ENCODE measurements around the gene AP1G1.
"Not testable (repeated sequence)": the region's sequence is repeated elsewhere in the genome, so short reads cannot be mapped to it uniquely, and the experiment has no call there.

Gene AP1G1

GRCh38 chr16:71700831-71701230 lies 107.8 kb downstream of the AP1G1 start:
- no peak for DNase-seq
- CTCF ChIA-PET: interaction anchor here (0.7 kb wide), 1 partner anchor 295 kb away, joined by 3 read pairs; no protein-coding TSS in a partner anchor
- H3K4me3 ChIP-seq (ENCODE audit: control insufficient read depth in 1 of 7, extremely low read depth in 1 of 7, insufficient read depth in 4 of 7, low read depth in 2 of 7, low read length in 6 of 7): no peak overlapping the region
- H3K9me3 ChIP-seq (ENCODE audit: control extremely low read depth in 1 of 5, control insufficient read depth in 4 of 5, insufficient read depth in 2 of 5, low read depth in 1 of 5, low read length in 4 of 5): no peaks in the 10 kb centered on the region
- H3K4me1 ChIP-seq (ENCODE audit: control extremely low read depth in 1 of 4, control insufficient read depth in 4 of 4, insufficient read depth in 4 of 4, low read length in 3 of 4): no peaks in the 10 kb centered on the region
- WGBS (ENCODE audit: insufficient coverage): 92% methylated on average over 4 of the region's 4 CpGs
- no peaks in the 10 kb centered on the region for H3K27me3 ChIP-seq (replicated peaks in 2 of 5; ENCODE audit: control insufficient read depth in 4 of 5, insufficient read depth in 5 of 5, low read length in 4 of 5)
- POLR2A ChIA-PET: no interaction called here
- H3K27ac ChIP-seq (ENCODE audit: insufficient read depth in 1 of 2, low read depth in 1 of 2, low read length in 2 of 2, poor library complexity in 1 of 2, severe bottlenecking in 2 of 2): no peak overlapping the region
- peaks cover 0 to 7% (median 0%) of the 10 kb centered on the region in 4 experiments for H3K36me3 ChIP-seq (ENCODE audit: control insufficient read depth in 4 of 4, insufficient read depth in 4 of 4, low read length in 3 of 4)

- ChIA-PET CTCF (no interaction called here), POLR2A (no interaction called here)
- no peak overlapping the region for H3K4me3 ChIP-seq (ENCODE audit: control insufficient read depth in 1 of 7, extremely low read depth in 1 of 7, insufficient read depth in 4 of 7, low read depth in 2 of 7, low read length in 6 of 7)
- H3K4me1 ChIP-seq (ENCODE audit: control extremely low read depth in 1 of 4, control insufficient read depth in 4 of 4, insufficient read depth in 4 of 4, low read length in 3 of 4): no peaks in the 10 kb centered on the region
- no peak overlapping the region for H3K27ac ChIP-seq (ENCODE audit: insufficient read depth in 1 of 2, low read depth in 1 of 2, low read length in 2 of 2, poor library complexity in 1 of 2, severe bottlenecking in 2 of 2)
- peaks cover 0 to 7% (median 0%) of the 10 kb centered on the region in 4 experiments for H3K36me3 ChIP-seq (ENCODE audit: control insufficient read depth in 4 of 4, insufficient read depth in 4 of 4, low read length in 3 of 4)
- 100% methylated on average over 3 of the region's 3 CpGs for WGBS (ENCODE audit: insufficient coverage)
- no peaks in the 10 kb centered on the region for H3K27me3 ChIP-seq (replicated peaks in 2 of 5; ENCODE audit: control insufficient read depth in 4 of 5, insufficient read depth in 5 of 5, low read length in 4 of 5)
- DNase-seq: no peak
- no peaks in the 10 kb centered on the region for H3K9me3 ChIP-seq (ENCODE audit: control extremely low read depth in 1 of 5, control insufficient read depth in 4 of 5, insufficient read depth in 2 of 5, low read depth in 1 of 5, low read length in 4 of 5)
These were observed 110.1 kb downstream of the AP1G1 start for GRCh38 chr16:71698491-71698890.

GRCh38 chr16:71693164-71693563 lies 115.5 kb downstream of the AP1G1 start:
- Histone ChIP-seq H3K4me3 (ENCODE audit: control insufficient read depth in 1 of 7, extremely low read depth in 1 of 7, insufficient read depth in 4 of 7, low read depth in 2 of 7, low read length in 6 of 7) (no peak overlapping the region), H3K36me3 (ENCODE audit: control insufficient read depth in 4 of 4, insufficient read depth in 4 of 4, low read length in 3 of 4) (peaks cover 7 to 11% (median 9%) of the 10 kb centered on the region in 4 experiments), H3K27ac (ENCODE audit: insufficient read depth in 1 of 2, low read depth in 1 of 2, low read length in 2 of 2, poor library complexity in 1 of 2, severe bottlenecking in 2 of 2) (no peak overlapping the region), H3K9me3 (ENCODE audit: control extremely low read depth in 1 of 5, control insufficient read depth in 4 of 5, insufficient read depth in 2 of 5, low read depth in 1 of 5, low read length in 4 of 5) (no peaks in the 10 kb centered on the region), H3K4me1 (ENCODE audit: control extremely low read depth in 1 of 4, control insufficient read depth in 4 of 4, insufficient read depth in 4 of 4, low read length in 3 of 4) (no peaks in the 10 kb centered on the region), H3K27me3 (replicated peaks in 2 of 5; ENCODE audit: control insufficient read depth in 4 of 5, insufficient read depth in 5 of 5, low read length in 4 of 5) (no peaks in the 10 kb centered on the region)
- DNase-seq: no peak
- WGBS (ENCODE audit: insufficient coverage): 100% methylated on average over 2 of the region's 5 CpGs
- ChIA-PET CTCF (no interaction called here), POLR2A (no interaction called here)

- no peak for DNase-seq
- no peaks in the 10 kb centered on the region for H3K4me1 ChIP-seq (ENCODE audit: control extremely low read depth in 1 of 4, control insufficient read depth in 4 of 4, insufficient read depth in 4 of 4, low read length in 3 of 4)
- H3K4me3 ChIP-seq (ENCODE audit: control insufficient read depth in 1 of 7, extremely low read depth in 1 of 7, insufficient read depth in 4 of 7, low read depth in 2 of 7, low read length in 6 of 7): no peak overlapping the region
- CTCF ChIA-PET: interaction anchor here (1.1 kb wide), 1 partner anchor 13 kb away, joined by 3 read pairs; no protein-coding TSS in a partner anchor
- peaks cover 7 to 14% (median 11%) of the 10 kb centered on the region in 4 experiments for H3K36me3 ChIP-seq (ENCODE audit: control insufficient read depth in 4 of 4, insufficient read depth in 4 of 4, low read length in 3 of 4)
- no peaks in the 10 kb centered on the region for H3K9me3 ChIP-seq (ENCODE audit: control extremely low read depth in 1 of 5, control insufficient read depth in 4 of 5, insufficient read depth in 2 of 5, low read depth in 1 of 5, low read length in 4 of 5)
- no peak overlapping the region for H3K27ac ChIP-seq (ENCODE audit: insufficient read depth in 1 of 2, low read depth in 1 of 2, low read length in 2 of 2, poor library complexity in 1 of 2, severe bottlenecking in 2 of 2)
- WGBS (ENCODE audit: insufficient coverage): no CpG with 5 or more reads among the region's 1 CpG
- H3K27me3 ChIP-seq (replicated peaks in 2 of 5; ENCODE audit: control insufficient read depth in 4 of 5, insufficient read depth in 5 of 5, low read length in 4 of 5): no peaks in the 10 kb centered on the region
- POLR2A ChIA-PET: no interaction called here
These were observed 118.7 kb downstream of the AP1G1 start for GRCh38 chr16:71689901-71690300.

GRCh38 chr16:71687861-71688260 lies 120.8 kb downstream of the AP1G1 start:
- Histone ChIP-seq H3K27ac (ENCODE audit: insufficient read depth in 1 of 2, low read depth in 1 of 2, low read length in 2 of 2, poor library complexity in 1 of 2, severe bottlenecking in 2 of 2) (no peak overlapping the region), H3K9me3 (ENCODE audit: control extremely low read depth in 1 of 5, control insufficient read depth in 4 of 5, insufficient read depth in 2 of 5, low read depth in 1 of 5, low read length in 4 of 5) (peaks cover 0 to 8% (median 5%) of the 10 kb centered on the region in 5 experiments), H3K36me3 (ENCODE audit: control insufficient read depth in 4 of 4, insufficient read depth in 4 of 4, low read length in 3 of 4) (peaks cover 7 to 30% (median 16%) of the 10 kb centered on the region in 4 experiments), H3K27me3 (replicated peaks in 2 of 5; ENCODE audit: control insufficient read depth in 4 of 5, insufficient read depth in 5 of 5, low read length in 4 of 5) (no peaks in the 10 kb centered on the region), H3K4me1 (ENCODE audit: control extremely low read depth in 1 of 4, control insufficient read depth in 4 of 4, insufficient read depth in 4 of 4, low read length in 3 of 4) (no peaks in the 10 kb centered on the region), H3K4me3 (ENCODE audit: control insufficient read depth in 1 of 7, extremely low read depth in 1 of 7, insufficient read depth in 4 of 7, low read depth in 2 of 7, low read length in 6 of 7) (no peak overlapping the region)
- ChIA-PET POLR2A (no interaction called here), CTCF (no interaction called here)
- no peak for DNase-seq
- WGBS (ENCODE audit: insufficient coverage): 91% methylated on average over 3 of the region's 3 CpGs

- H3K9me3 ChIP-seq (ENCODE audit: control extremely low read depth in 1 of 5, control insufficient read depth in 4 of 5, insufficient read depth in 2 of 5, low read depth in 1 of 5, low read length in 4 of 5); CTCF ChIA-PET; H3K4me3 ChIP-seq (ENCODE audit: control insufficient read depth in 1 of 7, extremely low read depth in 1 of 7, insufficient read depth in 4 of 7, low read depth in 2 of 7, low read length in 6 of 7); DNase-seq; H3K27me3 ChIP-seq (replicated peaks in 2 of 5; ENCODE audit: control insufficient read depth in 4 of 5, insufficient read depth in 5 of 5, low read length in 4 of 5); H3K27ac ChIP-seq (ENCODE audit: insufficient read depth in 1 of 2, low read depth in 1 of 2, low read length in 2 of 2, poor library complexity in 1 of 2, severe bottlenecking in 2 of 2); H3K4me1 ChIP-seq (ENCODE audit: control extremely low read depth in 1 of 4, control insufficient read depth in 4 of 4, insufficient read depth in 4 of 4, low read length in 3 of 4); POLR2A ChIA-PET: not testable (repeated sequence)
- H3K36me3 ChIP-seq (ENCODE audit: control insufficient read depth in 4 of 4, insufficient read depth in 4 of 4, low read length in 3 of 4): peaks cover 5 to 25% (median 8%) of the 10 kb centered on the region in 4 experiments
- WGBS (ENCODE audit: insufficient coverage): 100% methylated on average over 4 of the region's 12 CpGs
These were observed 124.4 kb downstream of the AP1G1 start for GRCh38 chr16:71684280-71684679.

GRCh38 chr16:71681360-71681759 lies 127.3 kb downstream of the AP1G1 start:
- POLR2A ChIA-PET: no interaction called here
- H3K27me3 ChIP-seq (replicated peaks in 2 of 5; ENCODE audit: control insufficient read depth in 4 of 5, insufficient read depth in 5 of 5, low read length in 4 of 5): no peaks in the 10 kb centered on the region
- no peak for DNase-seq
- no peak overlapping the region for H3K4me3 ChIP-seq (ENCODE audit: control insufficient read depth in 1 of 7, extremely low read depth in 1 of 7, insufficient read depth in 4 of 7, low read depth in 2 of 7, low read length in 6 of 7)
- H3K4me1 ChIP-seq (ENCODE audit: control extremely low read depth in 1 of 4, control insufficient read depth in 4 of 4, insufficient read depth in 4 of 4, low read length in 3 of 4): no peaks in the 10 kb centered on the region
- peaks cover 0 to 9% (median 5%) of the 10 kb centered on the region in 5 experiments for H3K9me3 ChIP-seq (ENCODE audit: control extremely low read depth in 1 of 5, control insufficient read depth in 4 of 5, insufficient read depth in 2 of 5, low read depth in 1 of 5, low read length in 4 of 5)
- no CpG with 5 or more reads among the region's 2 CpGs for WGBS (ENCODE audit: insufficient coverage)
- CTCF ChIA-PET: no interaction called here
- peaks cover 2 to 30% (median 13%) of the 10 kb centered on the region in 4 experiments for H3K36me3 ChIP-seq (ENCODE audit: control insufficient read depth in 4 of 4, insufficient read depth in 4 of 4, low read length in 3 of 4)
- H3K27ac ChIP-seq (ENCODE audit: insufficient read depth in 1 of 2, low read depth in 1 of 2, low read length in 2 of 2, poor library complexity in 1 of 2, severe bottlenecking in 2 of 2): no peak overlapping the region

Data from common myeloid progenitor, CD34-positive (primary cell).